Mesothelial cell of epicardium (in vitro differentiated cells): Measurements from ENCODE around the gene TRIM47. TPM values are rescaled to one million over a fixed set of nuclear protein-coding genes. Genes with fewer than 3 reads are reported as not detected.

Experiments used
- DNase-seq, 2 experiments: peaks; one replicate each; pipeline ENCODE4 v3.0.0; 2021; ENCODE audit warnings: low spot score in 2 of 2; ENCODE audit not compliant: unreplicated experiment in 2 of 2
- H3K27ac Mint-ChIP-seq: 2 replicates; pipeline ENCODE4 v1.8.0; 2021; ENCODE audit warnings: mixed read lengths
- H3K27me3 Mint-ChIP-seq: 2 replicates; pipeline ENCODE4 v1.8.0; 2021; ENCODE audit warnings: low read depth, mixed read lengths
- H3K36me3 Mint-ChIP-seq: 2 replicates; pipeline ENCODE4 v1.8.0; 2021; ENCODE audit warnings: mixed read lengths
- H3K4me1 Mint-ChIP-seq: 2 replicates; pipeline ENCODE4 v1.8.0; 2021; ENCODE audit warnings: mixed read lengths
- H3K4me3 Mint-ChIP-seq: 2 replicates; pipeline ENCODE4 v1.8.0; 2021; ENCODE audit warnings: mild to moderate bottlenecking, moderate library complexity, mixed read lengths
- H3K9me3 Mint-ChIP-seq: 2 replicates; pipeline ENCODE4 v1.8.0; 2021; ENCODE audit warnings: mixed read lengths
- CTCF ChIP-seq: fragments of 200-600 bp; sonication (generic); IDR thresholded peaks from one replicate; pipeline ENCODE4 v1.5.0; 2021; ENCODE audit warnings: antibody characterized with exemption; ENCODE audit not compliant: unreplicated experiment
- total RNA-seq: library from RNA; stranded (reverse); gene quantifications from 3 replicates; pipeline ENCODE4 v1.2.1, GENCODE V29; 2021

Gene TRIM47
- total RNA-seq, 1 donor from 2014 or later, result 2.9 TPM

DNA sequence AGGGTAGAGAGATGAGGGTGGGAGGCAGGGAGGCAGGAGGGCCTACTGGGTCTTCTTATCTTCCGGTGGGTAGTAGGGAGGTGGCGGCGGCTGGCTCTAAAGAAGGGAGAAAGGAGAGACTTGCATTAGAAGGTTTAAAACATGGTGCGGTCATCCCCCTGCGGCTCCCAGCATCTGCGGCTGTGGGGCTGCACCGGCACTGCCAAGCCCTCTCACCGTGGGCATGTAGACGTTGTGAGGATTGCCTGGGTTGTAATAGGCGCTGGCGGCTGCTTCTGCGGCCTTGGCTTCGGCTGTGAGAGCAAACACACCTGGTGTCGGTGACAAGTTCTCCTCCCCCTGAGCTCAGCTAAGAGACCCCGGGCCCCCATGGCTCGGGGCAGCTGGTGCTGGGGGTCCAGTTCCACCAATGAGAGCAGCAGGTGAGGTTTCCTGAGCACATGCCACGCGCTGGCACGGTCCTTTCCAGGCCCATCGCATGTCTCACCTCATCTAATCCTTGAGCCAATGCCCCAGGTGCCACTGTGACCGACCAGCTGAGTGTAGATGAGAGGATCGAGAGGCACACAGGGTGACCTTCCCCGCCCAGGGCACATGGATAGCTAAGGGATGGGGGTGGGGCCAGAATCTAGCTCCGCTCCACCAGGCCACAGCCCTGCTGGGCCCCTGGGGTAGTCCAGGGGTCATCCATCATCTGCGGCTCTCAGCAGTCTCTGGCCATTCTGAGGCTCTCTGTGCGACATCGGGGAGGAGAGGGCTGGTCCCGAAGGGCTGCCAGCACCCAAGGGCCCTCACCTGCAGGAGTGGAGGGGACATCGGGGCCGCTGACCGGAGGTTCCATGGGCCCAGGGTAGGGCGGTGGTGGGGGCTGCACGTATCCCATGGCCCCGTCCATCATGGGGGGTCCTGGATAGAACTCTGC is 31.4 kb downstream of the TRIM47 start:
- Mint-ChIP-seq H3K27ac (peak overlapping the region; percentile 47), H3K4me1 (peaks cover 17% of the 10 kb centered on the region), H3K4me3 (no peak overlapping the region), H3K36me3 (peaks cover 19% of the 10 kb centered on the region), H3K27me3 (no peaks in the 10 kb centered on the region), H3K9me3 (no peaks in the 10 kb centered on the region)
- TF ChIP-seq CTCF, result no peak
- DNase-seq, result no peak

DNA sequence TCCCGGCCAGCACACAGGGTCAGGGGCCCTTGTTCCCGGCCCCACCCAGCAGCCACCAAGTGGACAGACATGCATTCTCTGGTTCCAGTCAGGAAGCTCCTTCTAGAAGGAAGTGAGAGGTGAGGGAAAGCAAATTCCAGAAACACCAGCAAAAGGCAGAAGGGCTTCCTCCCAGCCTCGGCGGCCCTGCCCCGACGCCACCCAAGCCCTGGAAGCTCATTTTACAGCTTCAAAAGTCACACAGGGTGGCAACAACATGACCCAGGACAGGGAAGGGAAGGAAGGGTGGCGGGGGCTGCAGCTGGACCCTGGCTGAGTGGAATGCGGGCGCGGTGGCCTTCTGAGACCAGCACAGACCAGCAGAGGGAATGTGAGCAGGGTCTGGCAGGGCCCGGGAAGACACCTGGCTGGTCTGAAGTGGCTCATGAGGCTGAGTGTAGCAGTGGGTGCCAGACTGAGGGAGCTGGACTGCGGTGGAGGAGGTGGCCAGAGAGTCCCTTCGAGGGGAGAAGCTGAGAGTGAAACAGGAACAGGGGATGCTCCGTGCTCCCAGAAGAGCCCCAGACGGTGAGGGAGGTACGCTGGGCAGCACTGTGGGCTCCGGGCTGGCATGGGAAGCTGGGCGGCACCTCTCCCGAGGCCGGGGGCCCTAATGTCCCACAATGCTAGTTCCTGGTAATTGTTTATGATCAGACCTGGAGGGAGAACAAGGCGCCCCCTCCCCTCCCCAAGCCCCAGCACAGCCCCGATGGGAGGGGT is 32.3 kb downstream of the TRIM47 start:
- DNase-seq, result no peak
- no peaks in the 10 kb centered on the region for H3K9me3 Mint-ChIP-seq
- H3K36me3 Mint-ChIP-seq, result peaks cover 19% of the 10 kb centered on the region
- H3K27ac Mint-ChIP-seq, result peak overlapping the region; percentile 88
- no peak for TF ChIP-seq CTCF
- H3K4me3 Mint-ChIP-seq, result no peak overlapping the region
- no peaks in the 10 kb centered on the region for H3K27me3 Mint-ChIP-seq
- peaks cover 17% of the 10 kb centered on the region for H3K4me1 Mint-ChIP-seq

DNA sequence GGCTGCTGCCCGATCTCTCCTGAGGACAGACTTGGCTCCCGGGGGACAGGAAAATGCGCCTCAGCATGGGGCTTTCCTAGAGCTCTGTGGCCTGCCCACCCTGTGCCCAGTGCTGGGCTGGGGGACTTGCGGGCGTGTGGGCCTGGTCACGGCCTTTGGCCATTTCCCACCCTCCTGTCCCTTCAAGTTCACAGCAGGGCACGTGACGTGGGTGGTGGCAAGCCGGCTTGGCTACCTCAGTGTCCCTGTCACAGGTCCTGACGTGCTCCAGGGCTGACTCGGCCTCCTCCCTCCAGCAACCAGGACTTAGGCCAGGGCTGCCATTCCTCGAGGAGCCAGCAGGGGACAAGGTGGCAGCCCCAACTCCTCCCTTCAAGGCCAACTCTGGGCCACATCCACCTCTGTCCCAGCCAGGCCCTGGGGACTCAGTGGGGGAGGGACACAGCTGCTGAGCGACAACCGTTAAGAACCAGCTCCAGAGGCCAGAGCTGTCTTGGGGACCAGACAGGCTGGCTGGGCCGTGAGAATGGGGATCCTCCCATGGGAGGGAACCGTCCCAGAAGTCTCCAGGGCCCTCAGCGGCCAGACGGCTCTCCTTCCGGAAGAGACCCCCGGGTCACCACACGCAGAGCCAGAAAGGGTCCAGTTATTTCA is 33.2 kb downstream of the TRIM47 start:
- peak overlapping the region; percentile 88 for H3K27ac Mint-ChIP-seq

DNA sequence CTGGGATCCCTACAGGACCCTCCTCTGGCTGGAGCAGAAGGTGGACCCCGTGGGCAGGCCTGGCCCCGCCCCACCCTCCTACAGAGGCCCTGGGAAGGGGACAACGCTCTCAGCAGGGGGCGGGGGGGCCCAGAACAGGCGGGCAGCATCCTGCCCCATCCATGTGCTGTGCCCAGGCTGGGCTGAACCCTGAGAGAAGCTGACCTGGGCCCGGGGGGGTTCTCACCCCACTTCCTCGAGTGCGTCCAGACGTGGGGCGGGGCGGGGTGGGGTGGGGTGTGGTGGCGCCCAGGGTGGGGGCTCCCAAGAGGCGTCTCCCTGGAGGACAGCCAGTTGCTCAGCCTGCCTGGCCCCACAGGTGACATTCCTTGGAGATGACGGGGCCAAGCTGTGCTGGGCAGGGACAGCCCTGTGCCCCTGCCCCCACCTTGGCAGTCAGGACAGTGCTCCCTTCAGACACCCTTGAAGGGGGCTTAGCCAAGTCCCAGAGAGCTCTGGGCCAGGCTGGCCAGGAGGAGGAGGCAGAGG is 33.8 kb downstream of the TRIM47 start:
- peak overlapping the region; percentile 88 for H3K27ac Mint-ChIP-seq
- no peak for TF ChIP-seq CTCF
- H3K4me3 Mint-ChIP-seq, result no peak overlapping the region
- H3K9me3 Mint-ChIP-seq, result no peaks in the 10 kb centered on the region
- DNase-seq, result no peak
- peaks cover 13% of the 10 kb centered on the region for H3K36me3 Mint-ChIP-seq
- H3K27me3 Mint-ChIP-seq, result no peaks in the 10 kb centered on the region
- peaks cover 17% of the 10 kb centered on the region for H3K4me1 Mint-ChIP-seq

More for the DNA sequence above, 33.2 kb downstream of the TRIM47 start:
- TF ChIP-seq CTCF, result peak; percentile 86
- Mint-ChIP-seq H3K36me3 (peaks cover 16% of the 10 kb centered on the region), H3K27me3 (no peaks in the 10 kb centered on the region), H3K9me3 (no peaks in the 10 kb centered on the region), H3K4me3 (no peak overlapping the region), H3K4me1 (peaks cover 17% of the 10 kb centered on the region)
- DNase-seq, result peak in 1 of 2 experiments; percentile 62
